GM18861 (cell line): ENCODE data around the gene RTN4.
"Not testable (repeated sequence)": the region's sequence is repeated elsewhere in the genome, so short reads cannot be mapped to it uniquely, and the experiment has no call there.

ENCODE experiments used
- ATAC-seq: cut with Tn5 transposase; IDR thresholded peaks from one replicate; pipeline ENCODE4 v1.9.1; 2021; ENCODE audit not compliant: unreplicated experiment

RTN4 gene

DNA sequence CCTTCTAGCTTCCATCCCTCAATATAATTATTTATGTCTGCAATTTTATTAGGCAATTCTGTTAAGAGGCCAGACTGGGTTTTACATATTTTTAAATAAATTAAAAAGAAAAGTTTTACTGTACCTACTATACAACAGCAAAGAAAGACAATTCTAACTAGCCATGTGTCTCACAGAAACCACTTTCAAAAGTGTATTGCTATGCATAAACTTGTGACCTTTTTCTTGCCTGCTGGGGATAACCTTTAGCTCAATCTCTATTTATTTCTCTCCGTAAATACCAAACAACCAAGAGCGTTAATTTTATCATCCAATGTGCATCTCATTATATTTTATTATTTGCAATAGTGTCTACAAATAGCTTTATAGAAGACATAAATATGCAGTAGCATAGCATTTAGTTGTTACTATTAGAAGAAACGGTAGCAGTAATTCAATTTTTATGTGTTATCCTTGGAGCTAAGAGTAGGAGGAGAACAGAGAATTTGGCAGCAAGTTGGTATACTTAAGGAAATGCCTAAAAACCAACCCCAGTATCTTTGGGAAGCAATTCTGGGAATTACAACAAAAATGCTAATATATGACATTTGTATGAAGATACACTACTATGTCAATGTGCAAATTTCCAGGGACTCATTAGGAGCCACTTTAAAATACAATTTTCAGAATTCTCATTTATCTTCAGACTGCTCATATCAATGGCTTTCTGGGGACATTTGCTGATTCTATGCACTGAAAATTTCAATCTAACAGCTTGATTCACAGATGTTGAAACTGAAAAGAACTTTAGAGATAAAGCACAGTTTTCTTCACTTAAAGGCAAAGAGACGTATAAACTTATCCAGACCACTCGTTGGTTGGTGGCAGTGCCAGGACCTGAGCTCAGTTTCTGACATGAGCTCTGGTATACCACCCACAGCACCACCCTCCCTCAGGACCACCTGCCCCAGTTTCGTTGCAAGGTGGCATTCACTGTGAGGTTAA, 23.0 kb upstream of the RTN4 start:
- no peak for ATAC-seq

DNA sequence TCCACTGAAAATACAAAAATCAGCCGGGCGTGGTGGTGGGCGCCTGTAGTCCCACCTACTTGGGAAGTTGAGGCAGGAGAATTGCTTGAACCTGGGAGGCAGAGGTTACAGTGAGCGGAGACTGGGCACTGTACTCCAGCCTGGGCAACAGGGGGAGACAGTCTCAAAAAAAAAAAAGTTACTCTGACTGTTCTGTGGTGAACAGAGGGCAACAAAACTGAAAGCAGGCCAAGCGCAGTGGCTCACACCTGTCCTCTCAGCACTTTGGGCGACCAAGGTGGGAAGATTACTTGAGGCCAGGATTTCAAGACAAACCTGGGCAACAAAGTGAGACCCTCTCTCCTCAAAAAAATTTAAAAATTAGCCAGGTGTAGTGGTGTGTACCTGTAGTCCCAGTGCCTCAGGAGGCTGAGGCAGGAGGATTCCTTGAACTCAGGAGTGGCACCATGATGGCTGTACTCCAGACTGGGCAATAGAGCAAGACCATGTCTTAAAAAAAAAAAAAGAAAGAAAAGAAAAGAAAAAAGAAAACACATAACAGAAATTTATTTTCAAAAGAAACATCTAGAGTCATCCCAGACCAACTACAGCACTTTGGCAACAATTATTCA, 13.6 kb upstream of the RTN4 start:
- ATAC-seq: no peak

DNA sequence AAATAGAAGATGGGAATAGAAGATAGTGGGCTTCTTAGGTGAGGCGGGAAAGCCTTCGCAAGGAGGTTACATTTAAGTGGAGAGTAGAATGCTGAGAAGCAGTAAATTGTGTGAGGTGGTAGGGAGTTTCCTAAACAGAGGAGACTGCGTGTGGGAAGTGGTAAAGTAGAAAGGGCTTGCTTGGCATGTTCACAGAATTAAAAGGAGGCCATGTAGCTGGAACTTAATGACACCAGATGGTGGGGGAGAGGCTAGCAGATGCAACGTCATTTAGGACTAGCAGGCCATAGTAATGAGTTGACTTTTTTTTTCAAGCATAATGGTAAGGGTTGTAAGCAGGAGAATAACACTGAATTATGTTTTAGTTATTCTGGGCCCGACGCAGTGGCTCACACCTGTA, 13.0 kb upstream of the RTN4 start:
- no peak for ATAC-seq

GRCh38 chr2:55062754-55063153, 12.5 kb upstream of the RTN4 start:
- no peak for ATAC-seq

GRCh38 chr2:55061523-55062344, 11.5 kb upstream of the RTN4 start:
- no peak for ATAC-seq

GRCh38 chr2:55059793-55060192, 9.5 kb upstream of the RTN4 start:
- no peak for ATAC-seq

GRCh38 chr2:55057474-55057873, 7.2 kb upstream of the RTN4 start:
- ATAC-seq: no peak

DNA sequence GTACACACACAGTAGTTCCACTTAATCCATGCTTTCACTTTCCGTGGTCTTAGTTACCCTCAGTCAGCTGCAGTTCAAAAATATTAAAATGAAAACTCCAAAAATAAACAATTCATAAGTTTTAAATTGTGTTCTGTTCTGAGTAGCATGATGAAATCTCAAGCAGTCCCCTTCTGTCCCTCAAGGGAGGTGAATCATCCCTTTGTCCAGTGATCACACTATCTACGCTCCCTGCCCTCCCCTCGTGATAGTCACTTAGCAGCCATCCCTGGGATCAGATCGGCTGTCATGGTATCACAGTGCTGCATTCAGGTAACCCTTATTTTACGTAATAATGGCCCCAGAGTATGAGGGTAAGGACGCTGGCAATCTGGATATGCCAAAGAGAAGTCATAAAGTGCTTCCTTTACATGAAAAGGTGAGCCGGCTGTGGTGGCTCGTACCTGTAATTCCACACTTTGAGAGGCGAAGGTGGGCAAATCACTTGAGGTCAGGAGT, 5.8 kb upstream of the RTN4 start:
- ATAC-seq: no peak

DNA sequence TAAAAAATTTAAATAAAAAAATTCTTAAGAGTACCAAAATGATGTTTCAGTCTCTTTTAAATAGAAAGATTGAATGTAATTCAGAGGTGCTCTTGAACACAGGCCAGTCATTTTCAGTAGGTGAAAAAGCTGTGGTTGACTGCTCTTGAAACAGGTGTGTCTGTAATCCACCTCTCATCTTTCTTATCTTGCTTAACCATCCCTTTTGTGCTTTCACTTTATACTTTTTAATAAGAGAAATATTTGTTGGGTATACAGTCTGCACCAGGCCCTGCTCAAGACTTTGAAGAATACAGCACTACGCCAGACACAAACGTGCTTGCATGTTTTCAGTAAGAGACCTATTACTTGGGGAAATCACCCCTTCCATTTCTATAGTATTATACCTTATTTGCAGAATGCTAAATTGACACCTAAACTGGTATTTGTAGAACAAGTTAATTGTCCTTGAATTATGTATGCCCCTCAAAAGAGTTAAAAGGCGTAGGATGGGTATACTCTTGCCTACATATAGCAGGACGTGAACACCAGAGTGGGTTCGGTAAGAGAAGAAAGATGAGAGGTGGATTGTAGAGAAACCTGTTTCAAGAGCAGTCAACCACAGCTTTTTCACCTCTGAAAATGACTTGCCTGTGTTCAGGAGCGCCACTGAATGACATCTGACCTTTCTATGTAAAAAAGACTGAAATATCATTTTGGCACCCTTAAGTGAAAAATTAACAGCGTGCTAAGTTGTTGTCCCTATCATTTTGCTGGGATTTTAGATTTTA, 4.0 kb upstream of the RTN4 start:
- ATAC-seq: peak; percentile 35

DNA sequence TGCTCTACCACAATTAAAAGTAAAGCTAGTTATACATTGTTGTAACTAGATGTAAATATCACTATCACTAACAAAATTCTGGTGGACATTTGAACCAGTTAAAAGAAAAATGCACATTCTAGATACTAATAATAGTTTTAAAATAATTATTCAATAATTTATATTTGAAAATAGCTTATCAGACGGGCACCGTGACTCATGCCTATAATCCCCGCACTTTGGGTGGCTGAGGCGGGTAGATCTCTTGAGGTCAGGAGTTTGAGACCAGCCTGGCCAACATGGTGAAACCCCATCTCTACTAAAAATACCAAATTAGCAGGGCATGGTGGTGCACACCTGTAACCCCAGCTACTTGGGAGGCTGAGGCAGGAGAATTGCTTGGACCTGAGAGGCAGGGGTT, 3.0 kb upstream of the RTN4 start:
- not testable (repeated sequence) for ATAC-seq

- ATAC-seq: peak; percentile 24
These were observed 2.1 kb upstream of the RTN4 start for GRCh38 chr2:55052129-55053061.

DNA sequence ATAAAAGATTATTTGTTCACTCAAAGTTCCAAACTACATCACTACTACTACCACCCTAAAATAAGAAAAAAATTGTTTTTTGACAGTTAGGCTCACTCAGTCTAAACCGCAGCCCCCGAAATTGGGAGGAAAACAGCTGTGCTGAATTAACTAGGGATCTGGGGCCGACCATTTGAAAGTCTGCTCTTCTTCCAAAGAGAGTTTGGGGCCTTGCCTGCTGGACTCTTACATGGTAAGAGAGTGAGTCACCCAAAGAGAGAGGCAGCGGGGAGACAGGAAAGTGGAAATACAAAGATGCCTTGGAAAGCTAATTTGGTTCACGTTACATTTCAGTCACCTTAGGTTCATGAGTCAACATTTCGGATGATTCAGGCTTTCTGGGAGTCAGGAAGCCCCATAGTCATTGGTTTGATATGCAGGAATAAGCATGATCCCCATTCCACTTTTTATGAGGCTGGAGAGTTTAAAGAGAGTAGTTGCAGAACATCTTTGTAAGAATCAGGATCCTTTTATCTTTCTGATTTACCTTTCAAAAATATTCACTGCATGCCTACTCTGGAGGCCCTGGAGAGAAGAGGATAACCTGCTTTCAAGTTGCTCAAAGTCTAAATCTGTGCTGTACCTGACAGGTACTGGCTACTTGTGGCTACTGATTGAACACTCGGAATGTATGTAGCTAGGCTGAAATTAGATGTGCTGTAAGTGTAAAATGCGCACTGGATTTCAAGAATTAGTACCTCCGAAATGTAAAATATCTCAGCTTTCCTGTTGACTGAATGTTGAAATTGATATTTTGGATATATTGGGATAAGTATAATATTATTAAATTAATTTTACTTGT, 995 bp upstream of the RTN4 start:
- no peak for ATAC-seq

GRCh38 chr2:55049821-55050099, 491 bp downstream of the RTN4 start:
- ATAC-seq: no peak

DNA sequence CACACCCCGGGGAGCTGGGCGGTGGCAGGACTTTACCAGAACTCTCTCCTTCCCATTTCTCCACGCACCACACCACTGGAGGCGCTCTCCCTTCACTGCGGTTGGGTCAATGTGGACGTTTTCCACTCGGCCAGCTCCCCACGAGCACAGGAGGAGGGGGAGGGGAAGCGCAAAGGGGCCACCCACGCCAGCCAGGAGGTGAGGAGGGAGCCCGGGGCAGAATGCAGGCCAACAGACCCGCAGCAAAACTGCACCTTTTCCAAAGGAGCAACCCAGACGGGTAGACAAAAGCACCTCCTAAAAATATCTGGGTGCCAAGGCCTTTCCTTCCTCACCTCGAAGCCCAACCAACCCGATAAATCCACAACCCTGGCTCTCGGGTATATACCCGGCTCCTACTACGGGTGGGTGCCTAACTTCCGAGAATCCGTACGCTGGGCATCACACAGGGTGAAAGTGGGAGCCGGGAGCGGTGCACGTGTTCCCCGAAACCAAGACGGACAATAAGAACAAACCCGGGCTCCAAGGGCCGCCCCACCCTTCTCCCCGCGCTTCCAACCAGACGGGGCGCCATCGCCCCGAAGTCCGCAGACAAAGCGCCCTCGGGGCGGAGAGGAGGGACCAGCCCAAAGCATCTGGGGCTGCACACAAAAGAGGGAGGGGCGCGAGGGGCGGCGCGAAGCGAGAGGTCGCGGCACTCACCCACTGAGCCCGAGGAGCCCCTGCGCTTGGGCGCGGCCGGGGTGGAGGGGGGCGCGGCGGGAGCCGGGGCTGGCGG, 1.0 kb downstream of the RTN4 start:
- ATAC-seq: no peak

DNA sequence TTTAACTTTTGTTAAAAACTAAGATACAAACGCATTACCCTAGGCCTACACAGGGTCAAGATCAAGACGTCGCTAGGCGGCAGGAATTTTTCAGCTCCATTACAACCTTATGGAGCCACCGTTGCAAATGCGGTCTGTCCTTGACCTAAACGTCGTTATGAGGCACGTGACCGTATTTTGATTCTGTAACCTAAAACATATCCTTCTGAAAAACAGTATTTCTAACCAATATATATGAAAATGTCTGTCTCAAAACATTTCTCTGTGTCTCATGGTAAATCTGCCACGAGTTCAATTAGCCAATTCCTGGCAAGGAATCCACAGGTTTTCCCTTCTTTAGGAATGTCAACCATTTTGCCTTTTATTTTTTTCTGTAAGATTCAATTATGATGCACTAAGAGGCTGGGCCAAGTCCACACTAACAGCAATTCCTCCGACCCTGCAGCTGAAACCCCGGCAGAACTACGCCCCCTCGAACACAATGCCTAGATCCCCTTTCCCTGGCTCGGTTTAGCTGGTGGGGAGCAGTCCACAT, 1.7 kb downstream of the RTN4 start:
- ATAC-seq: no peak

GRCh38 chr2:55047677-55048299, 2.5 kb downstream of the RTN4 start:
- no peak for ATAC-seq

- no peak for ATAC-seq
These were observed 4.5 kb downstream of the RTN4 start for GRCh38 chr2:55045780-55046179.
